Loucy (cell line): Measurements from ENCODE around the gene NOVA2.

Experiments
- CTCF ChIP-seq: fragments of 200-600 bp; sonication (generic); conservative IDR thresholded peaks from 2 replicates; pipeline ENCODE4 v1.5.1; 2014; ENCODE audit warnings: mild to moderate bottlenecking, antibody characterized with exemption, low read length
- EZH2phosphoT487 ChIP-seq: fragments of 200-600 bp; IDR thresholded peaks from 2 replicates; pipeline ENCODE4 v1.6.1; 2018; ENCODE audit warnings: antibody characterized with exemption, mild to moderate bottlenecking, moderate library complexity, borderline replicate concordance

GRCh38 chr19:45895519-45895972, 78.1 kb downstream of the NOVA2 start:
- TF ChIP-seq CTCF (no peak), EZH2phosphoT487 (no peak)
